K562 (cell line): ENCODE data around the gene MEGF11. TPM values are rescaled to one million over a fixed set of nuclear protein-coding genes. Genes with fewer than 3 reads are reported as not detected.

Source experiments
- CBFB ChIP-seq: sonication (generic); formaldehyde crosslinking; IDR thresholded peaks from 2 replicates; pipeline ENCODE4 v1.4.0; 2020; ENCODE audit warnings: mild to moderate bottlenecking, missing genetic modification reagents
- CEBPG ChIP-seq, 3 experiments: fragments of 200-800 bp in 1 of 3; sonication (Bioruptor generic) in 1 of 3; sonication (generic) in 1 of 3; formaldehyde crosslinking in 1 of 3; IDR thresholded peaks in 2 of 3; conservative IDR thresholded peaks in 1 of 3; 2 replicates each; pipeline versions ENCODE4 v1.6.1 to v1.8.0; 2016 to 2022; ENCODE audit warnings: missing compliant biosample characterization in 2 of 3, missing genetic modification characterization in 2 of 3, mild to moderate bottlenecking in 1 of 3, missing genetic modification reagents in 1 of 3
- CREM ChIP-seq: IDR thresholded peaks from 2 replicates; pipeline ENCODE4 v1.6.1; 2014; ENCODE audit warnings: antibody characterized with exemption, low read depth
- EHMT2 ChIP-seq: fragments of 450-650 bp; IDR thresholded peaks from 2 replicates; pipeline ENCODE4 v1.6.1; 2018; ENCODE audit warnings: antibody characterized with exemption
- FOXA3 ChIP-seq, 2 experiments: fragments of 450-650 bp in 1 of 2; sonication (generic) in 1 of 2; formaldehyde crosslinking; IDR thresholded peaks in 1 of 2; conservative IDR thresholded peaks in 1 of 2; 2 replicates each; pipeline versions ENCODE4 v1.4.0 to v1.8.0; 2020 to 2022; ENCODE audit warnings: mild to moderate bottlenecking in 2 of 2, missing genetic modification reagents in 1 of 2
- JUNB ChIP-seq: fragments of 450-650 bp; formaldehyde crosslinking; conservative IDR thresholded peaks from 2 replicates; pipeline ENCODE4 v1.4.0; 2020; ENCODE audit warnings: mild to moderate bottlenecking
- JUND ChIP-seq, 2 experiments: IDR thresholded peaks; 2 replicates in 1 of 2; 3 replicates in 1 of 2; pipeline ENCODE4 v1.6.1; 2011; ENCODE audit warnings: borderline replicate concordance in 2 of 2, low read depth in 2 of 2, low read length in 2 of 2, improper control_type of control experiment in 1 of 2, missing biosample characterization in 1 of 2, missing genetic modification characterization in 1 of 2, missing genetic modification reagents in 1 of 2
- KDM2B ChIP-seq: fragments of 250-450 bp; sonication (Bioruptor Pico); IDR thresholded peaks from 2 replicates; pipeline ENCODE4 v1.8.0; 2021; ENCODE audit warnings: mild to moderate bottlenecking, moderate library complexity
- MAFF ChIP-seq: IDR thresholded peaks from 2 replicates; pipeline ENCODE4 v1.6.1; 2012; ENCODE audit warnings: low read length, improper control_type of control experiment
- NCOR1 ChIP-seq: fragments of 450-650 bp; IDR thresholded peaks from 2 replicates; pipeline ENCODE4 v1.6.1; 2016; ENCODE audit warnings: mild to moderate bottlenecking, moderate library complexity
- SMARCA4 ChIP-seq: fragments of 450-650 bp; IDR thresholded peaks from 2 replicates; pipeline ENCODE4 v1.6.1; 2016
- SPI1 ChIP-seq: IDR thresholded peaks from 2 replicates; pipeline ENCODE4 v1.6.1; 2011; ENCODE audit warnings: low read depth, low read length, control low read depth, borderline replicate concordance
- ZNF212 ChIP-seq: fragments of 450-650 bp; formaldehyde crosslinking; IDR thresholded peaks from 2 replicates; pipeline ENCODE4 v1.4.0; 2020; ENCODE audit warnings: mild to moderate bottlenecking
- ZNF76 ChIP-seq: fragments of 250-450 bp; sonication (Bioruptor Pico); IDR thresholded peaks from 2 replicates; pipeline ENCODE4 v1.4.0; 2020; ENCODE audit warnings: mild to moderate bottlenecking, moderate library complexity, borderline replicate concordance
- polyA plus RNA-seq, 8 experiments: library from polyadenylated mRNA; depleted of rRNA in 4 of 8; stranded (reverse) in 5 of 8; unstranded in 3 of 8; fragments of >200 nt; fragmentation: Nextera tagmentation in 2 of 8; fragmentation: Illumina TruSeq in 1 of 8; extraction: Ambion mirVana in 2 of 8; extraction: Trizol in 1 of 8; gene quantifications; 2 replicates each; pipeline versions ENCODE4 v1.2.1 to v1.2.3, GENCODE V29; 2011 to 2014; ENCODE audit warnings: inconsistent platforms in 1 of 8, missing spikeins in 1 of 8
- total RNA-seq, 7 experiments: library from RNA; depleted of rRNA in 6 of 7; stranded (reverse); fragments of >200 nt in 6 of 7; fragmentation: Illumina TruSeq in 2 of 7; extraction: Trizol in 2 of 7; gene quantifications; 2 replicates each; pipeline versions ENCODE4 v1.2.1 to v1.2.3, GENCODE V29; 2011 to 2021; ENCODE audit warnings: low replicate concordance in 1 of 7
- TF ChIP-seq, protein P1 (sequence below): sonication (generic); IDR thresholded peaks from 2 replicates; pipeline ENCODE4 v1.6.1; 2016
- TF ChIP-seq, protein P2 (sequence below), 2 experiments: fragments of 250-450 bp in 1 of 2; fragments of 450-650 bp in 1 of 2; sonication (Bioruptor Pico) in 1 of 2; IDR thresholded peaks; 2 replicates each; pipeline versions ENCODE4 v1.6.1 to v1.8.0; 2016 to 2021; ENCODE audit warnings: mild to moderate bottlenecking in 2 of 2, moderate library complexity in 2 of 2, missing compliant biosample characterization in 1 of 2, missing genetic modification characterization in 1 of 2
- TF ChIP-seq, protein P3 (sequence below), 2 experiments: fragments of 450-650 bp in 1 of 2; sonication (generic) in 1 of 2; formaldehyde crosslinking in 1 of 2; IDR thresholded peaks in 1 of 2; conservative IDR thresholded peaks in 1 of 2; 2 replicates each; pipeline versions ENCODE4 v1.6.1 to v1.8.1; 2016 to 2023; ENCODE audit warnings: mild to moderate bottlenecking in 2 of 2, moderate library complexity in 2 of 2, inconsistent platforms in 1 of 2, missing genetic modification reagents in 1 of 2
- TF ChIP-seq, protein P4 (sequence below): fragments of 250-450 bp; sonication (Bioruptor Pico); IDR thresholded peaks from 2 replicates; pipeline ENCODE4 v1.8.0; 2021; ENCODE audit warnings: mild to moderate bottlenecking, moderate library complexity
- TF ChIP-seq, protein P5 (sequence below): fragments of 250-450 bp; sonication (Bioruptor Pico); IDR thresholded peaks from 2 replicates; pipeline ENCODE4 v1.8.0; 2022; ENCODE audit warnings: inconsistent platforms, mild to moderate bottlenecking, moderate library complexity, borderline replicate concordance

The MEGF11 gene
- total and polyA plus RNA-seq, 9 of the 15 experiments (the other 6 are each of a cell fraction or from before 2014, with no cell fraction given) = 0.06 to 0.23 (median 0.20) TPM; not detected in 6

DNA sequence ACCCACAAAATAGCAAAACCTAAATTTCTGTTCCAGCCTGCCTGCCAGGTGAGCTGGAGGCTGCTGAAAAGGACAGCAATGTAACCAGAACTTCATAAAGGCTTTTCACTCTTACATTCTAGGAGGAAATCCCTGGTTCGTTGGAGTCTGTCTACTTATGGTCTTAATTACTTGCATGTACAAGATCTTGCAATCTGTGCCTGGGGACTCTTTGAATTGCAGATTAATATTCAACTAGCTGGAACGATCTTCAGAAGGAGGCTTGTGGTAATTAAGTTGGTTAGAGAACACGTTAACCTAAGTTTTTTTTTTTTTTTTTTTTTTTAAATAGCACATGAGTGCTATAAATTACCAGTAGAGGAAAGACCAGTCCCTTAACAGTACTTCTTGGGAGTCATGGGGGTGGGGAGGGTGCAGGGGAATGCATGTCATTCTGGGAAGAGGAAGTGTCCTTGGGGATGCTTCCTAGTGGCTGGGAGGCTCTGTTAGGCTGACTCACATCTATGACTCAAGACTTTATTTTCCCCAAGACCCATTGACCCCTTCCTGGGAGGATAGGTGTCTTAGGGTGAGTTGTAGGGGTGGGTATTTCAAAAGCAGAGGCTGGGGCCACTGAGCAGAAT, 244.5 kb downstream of the MEGF11 start (continued):
- TF ChIP-seq FOXA3 (CRISPR knock-in tag; conservative IDR thresholded peaks at IDR 0.05 in 1 of 2, IDR thresholded peaks at IDR 0.05 in 1 of 2) = no peak
- TF ChIP-seq CREM = 0 out of 2 replicates have a peak, but pooled peaks have one; percentile 18
- no peak for TF ChIP-seq ZNF76 (CRISPR knock-in tag)
- TF ChIP-seq MAFF = no peak
- no peak for TF ChIP-seq CBFB (CRISPR knock-in tag)
- TF ChIP-seq ZNF212 (CRISPR knock-in tag) = no peak
- no peak for TF ChIP-seq KDM2B (CRISPR knock-in tag)
- 0 out of 2 replicates have a peak, but pooled peaks have one; percentile 28 for TF ChIP-seq EHMT2
- peak; percentile 69; the same call in 1 of the 2 replicates for TF ChIP-seq JUND (IDR thresholded peaks at IDR 0.05; ENCODE audit: borderline replicate concordance, low read depth, low read length)
- peak; percentile 67; the same call in 1 of the 3 replicates for TF ChIP-seq JUND (tag; IDR thresholded peaks at IDR 0.05; ENCODE audit: borderline replicate concordance, low read depth, low read length)
- TF ChIP-seq, protein P1, sequence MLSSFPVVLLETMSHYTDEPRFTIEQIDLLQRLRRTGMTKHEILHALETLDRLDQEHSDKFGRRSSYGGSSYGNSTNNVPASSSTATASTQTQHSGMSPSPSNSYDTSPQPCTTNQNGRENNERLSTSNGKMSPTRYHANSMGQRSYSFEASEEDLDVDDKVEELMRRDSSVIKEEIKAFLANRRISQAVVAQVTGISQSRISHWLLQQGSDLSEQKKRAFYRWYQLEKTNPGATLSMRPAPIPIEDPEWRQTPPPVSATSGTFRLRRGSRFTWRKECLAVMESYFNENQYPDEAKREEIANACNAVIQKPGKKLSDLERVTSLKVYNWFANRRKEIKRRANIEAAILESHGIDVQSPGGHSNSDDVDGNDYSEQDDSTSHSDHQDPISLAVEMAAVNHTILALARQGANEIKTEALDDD = 0 out of 2 replicates have a peak, but pooled peaks have one; percentile 20
- TF ChIP-seq, protein P2, sequence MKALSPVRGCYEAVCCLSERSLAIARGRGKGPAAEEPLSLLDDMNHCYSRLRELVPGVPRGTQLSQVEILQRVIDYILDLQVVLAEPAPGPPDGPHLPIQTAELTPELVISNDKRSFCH (CRISPR knock-in tag; IDR thresholded peaks at IDR 0.05) = no peak
- TF ChIP-seq, protein P2 (tag; IDR thresholded peaks at IDR 0.05) = no peak
- TF ChIP-seq, protein P3, sequence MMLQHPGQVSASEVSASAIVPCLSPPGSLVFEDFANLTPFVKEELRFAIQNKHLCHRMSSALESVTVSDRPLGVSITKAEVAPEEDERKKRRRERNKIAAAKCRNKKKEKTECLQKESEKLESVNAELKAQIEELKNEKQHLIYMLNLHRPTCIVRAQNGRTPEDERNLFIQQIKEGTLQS (IDR thresholded peaks at IDR 0.05) = peak; percentile 69; the same call in 1 of the 2 replicates
- TF ChIP-seq, protein P3 (CRISPR knock-in tag; conservative IDR thresholded peaks at IDR 0.05) = no peak
- TF ChIP-seq, protein P4, sequence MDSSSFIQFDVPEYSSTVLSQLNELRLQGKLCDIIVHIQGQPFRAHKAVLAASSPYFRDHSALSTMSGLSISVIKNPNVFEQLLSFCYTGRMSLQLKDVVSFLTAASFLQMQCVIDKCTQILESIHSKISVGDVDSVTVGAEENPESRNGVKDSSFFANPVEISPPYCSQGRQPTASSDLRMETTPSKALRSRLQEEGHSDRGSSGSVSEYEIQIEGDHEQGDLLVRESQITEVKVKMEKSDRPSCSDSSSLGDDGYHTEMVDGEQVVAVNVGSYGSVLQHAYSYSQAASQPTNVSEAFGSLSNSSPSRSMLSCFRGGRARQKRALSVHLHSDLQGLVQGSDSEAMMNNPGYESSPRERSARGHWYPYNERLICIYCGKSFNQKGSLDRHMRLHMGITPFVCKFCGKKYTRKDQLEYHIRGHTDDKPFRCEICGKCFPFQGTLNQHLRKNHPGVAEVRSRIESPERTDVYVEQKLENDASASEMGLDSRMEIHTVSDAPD = no peak
- no peak for TF ChIP-seq NCOR1
- TF ChIP-seq SMARCA4 = peak; percentile 21; the same call in 1 of the 2 replicates
- TF ChIP-seq, protein P5, sequence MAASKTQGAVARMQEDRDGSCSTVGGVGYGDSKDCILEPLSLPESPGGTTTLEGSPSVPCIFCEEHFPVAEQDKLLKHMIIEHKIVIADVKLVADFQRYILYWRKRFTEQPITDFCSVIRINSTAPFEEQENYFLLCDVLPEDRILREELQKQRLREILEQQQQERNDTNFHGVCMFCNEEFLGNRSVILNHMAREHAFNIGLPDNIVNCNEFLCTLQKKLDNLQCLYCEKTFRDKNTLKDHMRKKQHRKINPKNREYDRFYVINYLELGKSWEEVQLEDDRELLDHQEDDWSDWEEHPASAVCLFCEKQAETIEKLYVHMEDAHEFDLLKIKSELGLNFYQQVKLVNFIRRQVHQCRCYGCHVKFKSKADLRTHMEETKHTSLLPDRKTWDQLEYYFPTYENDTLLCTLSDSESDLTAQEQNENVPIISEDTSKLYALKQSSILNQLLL (CRISPR knock-in tag) = no peak
- no peak for TF ChIP-seq CEBPG (CRISPR knock-in tag; IDR thresholded peaks at IDR 0.05)
- TF ChIP-seq CEBPG (tag; conservative IDR thresholded peaks at IDR 0.05 in 1 of 2, IDR thresholded peaks at IDR 0.05 in 1 of 2) = no peak
- no peak for TF ChIP-seq JUNB (CRISPR knock-in tag)
- TF ChIP-seq SPI1 = peak; percentile 90
